ENCODE results near the gene DSG2.

Gene DSG2

DNA sequence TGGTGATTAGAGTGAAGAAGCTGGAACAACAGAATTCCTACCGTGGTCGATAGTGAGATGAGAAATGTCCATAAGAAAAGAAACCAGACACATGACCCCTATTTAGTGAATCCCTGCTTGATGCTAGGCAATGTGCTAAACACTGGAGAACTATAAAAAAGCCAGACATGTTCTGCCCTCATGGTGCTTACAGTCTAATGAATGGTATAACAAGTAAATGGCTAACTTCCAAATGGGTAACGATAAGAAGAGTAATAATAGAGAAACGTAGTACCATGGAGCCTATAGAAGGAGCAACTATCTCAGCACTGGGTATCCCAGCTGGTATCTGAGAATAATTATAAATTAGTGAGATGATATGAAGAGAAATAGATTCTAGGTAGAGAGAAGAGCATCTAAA, 5.0 kb downstream of the DSG2 start:
- TF ChIP-seq PATZ1 (CRISPR knock-in tag; IDR thresholded peaks at IDR 0.05; ENCODE audit: borderline replicate concordance), result no peak
- no peak for TF ChIP-seq CREB5 (CRISPR knock-in tag; IDR thresholded peaks at IDR 0.05; ENCODE audit: low read depth)
- TF ChIP-seq GLIS3 (CRISPR knock-in tag; IDR thresholded peaks at IDR 0.05), result no peak
- TF ChIP-seq BACH2 (CRISPR knock-in tag; IDR thresholded peaks at IDR 0.05; ENCODE audit: borderline replicate concordance), result no peak
- no peak for TF ChIP-seq CSDC2 (CRISPR knock-in tag; IDR thresholded peaks at IDR 0.05)
- no peak for TF ChIP-seq ZNF565 (CRISPR knock-in tag; conservative IDR thresholded peaks at IDR 0.05; ENCODE audit: low read depth)
- ATAC-seq, result no peak

- ATAC-seq, result no peak
- TF ChIP-seq TCF4 (CRISPR knock-in tag; IDR thresholded peaks at IDR 0.05; ENCODE audit: borderline replicate concordance) (no peak), ESRRG (CRISPR knock-in tag; IDR thresholded peaks at IDR 0.05) (no peak), ISL1 (CRISPR knock-in tag; IDR thresholded peaks at IDR 0.05) (no peak), ZFP3 (CRISPR knock-in tag; IDR thresholded peaks at IDR 0.05) (no peak), ZC3H10 (CRISPR knock-in tag; IDR thresholded peaks at IDR 0.05) (no peak), PPARA (CRISPR knock-in tag; IDR thresholded peaks at IDR 0.05; ENCODE audit: borderline replicate concordance) (no peak), ZFP30 (CRISPR knock-in tag; IDR thresholded peaks at IDR 0.05) (no peak), CREB5 (CRISPR knock-in tag; IDR thresholded peaks at IDR 0.05; ENCODE audit: low read depth) (no peak), PATZ1 (CRISPR knock-in tag; IDR thresholded peaks at IDR 0.05; ENCODE audit: borderline replicate concordance) (no peak)
- TF ChIP-seq, protein P1, sequence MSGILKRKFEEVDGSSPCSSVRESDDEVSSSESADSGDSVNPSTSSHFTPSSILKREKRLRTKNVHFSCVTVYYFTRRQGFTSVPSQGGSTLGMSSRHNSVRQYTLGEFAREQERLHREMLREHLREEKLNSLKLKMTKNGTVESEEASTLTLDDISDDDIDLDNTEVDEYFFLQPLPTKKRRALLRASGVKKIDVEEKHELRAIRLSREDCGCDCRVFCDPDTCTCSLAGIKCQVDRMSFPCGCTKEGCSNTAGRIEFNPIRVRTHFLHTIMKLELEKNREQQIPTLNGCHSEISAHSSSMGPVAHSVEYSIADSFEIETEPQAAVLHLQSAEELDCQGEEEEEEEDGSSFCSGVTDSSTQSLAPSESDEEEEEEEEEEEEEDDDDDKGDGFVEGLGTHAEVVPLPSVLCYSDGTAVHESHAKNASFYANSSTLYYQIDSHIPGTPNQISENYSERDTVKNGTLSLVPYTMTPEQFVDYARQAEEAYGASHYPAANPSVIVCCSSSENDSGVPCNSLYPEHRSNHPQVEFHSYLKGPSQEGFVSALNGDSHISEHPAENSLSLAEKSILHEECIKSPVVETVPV (CRISPR knock-in tag; IDR thresholded peaks at IDR 0.05), result no peak
- TF ChIP-seq, protein P2, sequence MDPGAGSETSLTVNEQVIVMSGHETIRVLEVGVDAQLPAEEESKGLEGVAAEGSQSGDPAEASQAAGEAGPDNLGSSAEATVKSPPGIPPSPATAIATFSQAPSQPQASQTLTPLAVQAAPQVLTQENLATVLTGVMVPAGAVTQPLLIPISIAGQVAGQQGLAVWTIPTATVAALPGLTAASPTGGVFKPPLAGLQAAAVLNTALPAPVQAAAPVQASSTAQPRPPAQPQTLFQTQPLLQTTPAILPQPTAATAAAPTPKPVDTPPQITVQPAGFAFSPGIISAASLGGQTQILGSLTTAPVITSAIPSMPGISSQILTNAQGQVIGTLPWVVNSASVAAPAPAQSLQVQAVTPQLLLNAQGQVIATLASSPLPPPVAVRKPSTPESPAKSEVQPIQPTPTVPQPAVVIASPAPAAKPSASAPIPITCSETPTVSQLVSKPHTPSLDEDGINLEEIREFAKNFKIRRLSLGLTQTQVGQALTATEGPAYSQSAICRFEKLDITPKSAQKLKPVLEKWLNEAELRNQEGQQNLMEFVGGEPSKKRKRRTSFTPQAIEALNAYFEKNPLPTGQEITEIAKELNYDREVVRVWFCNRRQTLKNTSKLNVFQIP (CRISPR knock-in tag; IDR thresholded peaks at IDR 0.05; ENCODE audit: borderline replicate concordance, low read depth), result no peak
Measured at GRCh38 chr18:31504455-31505147, 6.6 kb downstream of the DSG2 start.

GRCh38 chr18:31505156-31505555, 7.2 kb downstream of the DSG2 start:
- TF ChIP-seq BACH2 (CRISPR knock-in tag; IDR thresholded peaks at IDR 0.05; ENCODE audit: borderline replicate concordance) (no peak), ARNTL (CRISPR knock-in tag; IDR thresholded peaks at IDR 0.05; ENCODE audit: borderline replicate concordance, low read depth) (no peak), CREB5 (CRISPR knock-in tag; IDR thresholded peaks at IDR 0.05; ENCODE audit: low read depth) (no peak), RARB (CRISPR knock-in tag; IDR thresholded peaks at IDR 0.05) (no peak)
- no peak for ATAC-seq
